ENCODE results near the gene SCML2.

Gene SCML2

GRCh38 chrX:18290200-18290599 lies 64.3 kb downstream of the SCML2 start:
- DNase-seq = no peak
- Histone ChIP-seq H3K27me3 (replicated peaks; ENCODE audit: insufficient read depth, low read length) (no peaks in the 10 kb centered on the region), H3K4me1 (ENCODE audit: low read length) (0 out of 2 replicates have a peak, but pooled peaks cover 4% of the 10 kb centered on the region), H3K9me3 (replicated peaks; ENCODE audit: insufficient read depth, low read length) (no peaks in the 10 kb centered on the region), H3F3A (ENCODE audit: insufficient read depth, low read length) (no peaks in the 10 kb centered on the region), H3K79me2 (ENCODE audit: low read length) (no peaks in the 10 kb centered on the region), H2AFZ (ENCODE audit: low read length) (no peak overlapping the region), H3K27ac (ENCODE audit: low read length) (no peak overlapping the region), H4K20me1 (ENCODE audit: insufficient read depth, low read length) (no peaks in the 10 kb centered on the region), H3K4me3 (ENCODE audit: low read length) (no peak overlapping the region), H3K9ac (ENCODE audit: low read length) (no peak overlapping the region), H3K9me2 (replicated peaks; ENCODE audit: insufficient read depth, low read length) (no peaks in the 10 kb centered on the region), H3K36me3 (replicated peaks; ENCODE audit: insufficient read depth, low read length) (no peaks in the 10 kb centered on the region), H3K4me2 (ENCODE audit: low read depth, low read length) (no peak overlapping the region)
- TF ChIP-seq CTCF (IDR thresholded peaks at IDR 0.05; ENCODE audit: low read length) (no peak), EZH2phosphoT487 (IDR thresholded peaks at IDR 0.05; ENCODE audit: low read length) (no peak), EZH2 (optimal IDR thresholded peaks at IDR 0.05; ENCODE audit: low read depth, low read length) (no peak)

GRCh38 chrX:18288716-18289115 lies 65.8 kb downstream of the SCML2 start:
- Histone ChIP-seq H3K79me2 (ENCODE audit: low read length) (no peaks in the 10 kb centered on the region), H3K4me1 (ENCODE audit: low read length) (0 out of 2 replicates have a peak, but pooled peaks cover 4% of the 10 kb centered on the region), H3F3A (ENCODE audit: insufficient read depth, low read length) (no peaks in the 10 kb centered on the region), H3K9me3 (replicated peaks; ENCODE audit: insufficient read depth, low read length) (no peaks in the 10 kb centered on the region), H3K4me3 (ENCODE audit: low read length) (no peak overlapping the region), H4K20me1 (ENCODE audit: insufficient read depth, low read length) (no peaks in the 10 kb centered on the region), H3K27me3 (replicated peaks; ENCODE audit: insufficient read depth, low read length) (no peaks in the 10 kb centered on the region), H3K4me2 (ENCODE audit: low read depth, low read length) (no peak overlapping the region), H3K27ac (ENCODE audit: low read length) (no peak overlapping the region), H2AFZ (ENCODE audit: low read length) (no peak overlapping the region), H3K9me2 (replicated peaks; ENCODE audit: insufficient read depth, low read length) (no peaks in the 10 kb centered on the region), H3K9ac (ENCODE audit: low read length) (no peak overlapping the region), H3K36me3 (replicated peaks; ENCODE audit: insufficient read depth, low read length) (no peaks in the 10 kb centered on the region)
- TF ChIP-seq EZH2phosphoT487 (IDR thresholded peaks at IDR 0.05; ENCODE audit: low read length) = no peak
- TF ChIP-seq EZH2 (optimal IDR thresholded peaks at IDR 0.05; ENCODE audit: low read depth, low read length) = no peak
- TF ChIP-seq CTCF (IDR thresholded peaks at IDR 0.05; ENCODE audit: low read length) = no peak
- no peak for DNase-seq

- Histone ChIP-seq H3K9ac (ENCODE audit: low read length) (no peak overlapping the region), H3K4me2 (ENCODE audit: low read depth, low read length) (no peak overlapping the region), H3K79me2 (ENCODE audit: low read length) (no peaks in the 10 kb centered on the region), H3K27me3 (replicated peaks; ENCODE audit: insufficient read depth, low read length) (no peaks in the 10 kb centered on the region), H2AFZ (ENCODE audit: low read length) (no peak overlapping the region), H3K4me3 (ENCODE audit: low read length) (no peak overlapping the region), H3F3A (ENCODE audit: insufficient read depth, low read length) (no peaks in the 10 kb centered on the region), H3K9me2 (replicated peaks; ENCODE audit: insufficient read depth, low read length) (no peaks in the 10 kb centered on the region), H3K4me1 (ENCODE audit: low read length) (0 out of 2 replicates have a peak, but pooled peaks cover 4% of the 10 kb centered on the region), H3K9me3 (replicated peaks; ENCODE audit: insufficient read depth, low read length) (no peaks in the 10 kb centered on the region), H4K20me1 (ENCODE audit: insufficient read depth, low read length) (no peaks in the 10 kb centered on the region), H3K36me3 (replicated peaks; ENCODE audit: insufficient read depth, low read length) (no peaks in the 10 kb centered on the region), H3K27ac (ENCODE audit: low read length) (no peak overlapping the region)
- TF ChIP-seq EZH2phosphoT487 (IDR thresholded peaks at IDR 0.05; ENCODE audit: low read length) (no peak), EZH2 (optimal IDR thresholded peaks at IDR 0.05; ENCODE audit: low read depth, low read length) (no peak), CTCF (IDR thresholded peaks at IDR 0.05; ENCODE audit: low read length) (no peak)
- no peak for DNase-seq
Measured at GRCh38 chrX:18286322-18286831, 68.1 kb downstream of the SCML2 start.
